Lung (tissue), 12 donors: ENCODE data around the gene TGFB2. TPM values are rescaled to one million over a fixed set of nuclear protein-coding genes. Genes with fewer than 3 reads are reported as not detected.

Experiments used
- ATAC-seq: fragments of 200-7000 bp; cut with Tn5 transposase; one replicate; pipeline ENCODE4 v1.9.1; 2020; ENCODE audit warnings: moderate number of reproducible peaks; ENCODE audit not compliant: insufficient read depth, low FRiP score
- DNase-seq, 3 donors: peaks; one replicate each; pipeline ENCODE4 v3.0.0-alpha.2; 2013 to 2017
- H3K27ac ChIP-seq, 2 donors: one replicate each; pipeline ENCODE4 v1.5.1; 2013; ENCODE audit warnings: mild to moderate bottlenecking in 2 of 2, moderate library complexity in 2 of 2, control low read depth in 1 of 2, inconsistent platforms in 1 of 2, low read depth in 1 of 2, low read length in 1 of 2
- H3K27me3 ChIP-seq, 3 donors: one replicate each; pipeline ENCODE4 v1.5.1; 2013; ENCODE audit warnings: low read length in 2 of 3; ENCODE audit not compliant: control insufficient read depth in 3 of 3, insufficient read depth in 3 of 3
- H3K36me3 ChIP-seq, 4 donors: one replicate each; pipeline ENCODE4 v1.5.1; 2013; ENCODE audit warnings: low read length in 4 of 4, mild to moderate bottlenecking in 1 of 4, moderate library complexity in 1 of 4; ENCODE audit not compliant: control insufficient read depth in 4 of 4, insufficient read depth in 4 of 4
- H3K4me1 ChIP-seq, 5 donors: one replicate each; pipeline ENCODE4 v1.5.1; 2013; ENCODE audit warnings: low read length in 5 of 5, mild to moderate bottlenecking in 2 of 5, moderate library complexity in 1 of 5; ENCODE audit not compliant: control insufficient read depth in 5 of 5, insufficient read depth in 5 of 5
- H3K4me3 ChIP-seq: one replicate; pipeline ENCODE4 v1.5.1; 2013; ENCODE audit warnings: mild to moderate bottlenecking, control low read depth, moderate library complexity
- H3K9ac ChIP-seq, 2 donors: one replicate each; pipeline ENCODE4 v1.5.1; 2013; ENCODE audit warnings: low read length in 2 of 2, control low read depth in 1 of 2; ENCODE audit not compliant: insufficient read depth in 1 of 2
- H3K9me3 ChIP-seq, 4 donors: one replicate each; pipeline ENCODE4 v1.5.1; 2013; ENCODE audit warnings: low read length in 3 of 4, mild to moderate bottlenecking in 1 of 4, moderate library complexity in 1 of 4; ENCODE audit not compliant: control insufficient read depth in 4 of 4, insufficient read depth in 3 of 4
- WGBS, 2 donors: extraction: QIAGEN DNeasy Blood & Tissue Kit; methylation state at CpG; one replicate each; pipeline ENCODE4 v1.1.7; 2013; 5-methylcytosine and 5-hydroxymethylcytosine counted together
- polyA plus RNA-seq, 2 donors: library from polyadenylated mRNA; stranded (reverse); fragments of 200-250 nt; gene quantifications; one replicate each; pipeline ENCODE4 v1.2.1, GENCODE V29; 2013
- total RNA-seq, 2 donors: library from RNA; depleted of rRNA in 1 of 2; stranded (reverse); fragments of >200 nt in 1 of 2; gene quantifications; one replicate each; pipeline ENCODE4 v1.2.1, GENCODE V29; 2014 to 2021
- TF ChIP-seq, protein P1 (sequence below): IDR thresholded peaks from 2 replicates; pipeline ENCODE4 v1.5.1; 2012; ENCODE audit warnings: mild to moderate bottlenecking; ENCODE audit errors: control extremely low read depth, extremely low read depth
- donor health status: control.
- donor health status: control.
- donor health status: Bipolar disorder and iron deficiency.
- donor health status: healthy.
- donor health status: DM: yes; HTN: yes; CAD: no.

The TGFB2 gene
- total and polyA plus RNA-seq, 4 donors: 1.9 to 53.7 (median 3.8) TPM

GRCh38 chr1:218371927-218372672, 27.0 kb downstream of the TGFB2 start:
- DNase-seq (peak; percentile 71 to 96 (median 92)), ATAC-seq (no peak)
- H3K9ac ChIP-seq: peak overlapping the region in 1 of 2 donors; percentile 8
- H3K27ac ChIP-seq: no peak overlapping the region
- H3K4me1 ChIP-seq: peaks cover 6 to 58% (median 45%) of the 10 kb centered on the region in 5 donors
- WGBS, 2 donors: 65 to 74% methylated on average over 8 of the region's 8 CpGs
- peaks cover 0 to 5% (median 0%) of the 10 kb centered on the region in 4 donors for H3K36me3 ChIP-seq
- TF ChIP-seq, protein P1, sequence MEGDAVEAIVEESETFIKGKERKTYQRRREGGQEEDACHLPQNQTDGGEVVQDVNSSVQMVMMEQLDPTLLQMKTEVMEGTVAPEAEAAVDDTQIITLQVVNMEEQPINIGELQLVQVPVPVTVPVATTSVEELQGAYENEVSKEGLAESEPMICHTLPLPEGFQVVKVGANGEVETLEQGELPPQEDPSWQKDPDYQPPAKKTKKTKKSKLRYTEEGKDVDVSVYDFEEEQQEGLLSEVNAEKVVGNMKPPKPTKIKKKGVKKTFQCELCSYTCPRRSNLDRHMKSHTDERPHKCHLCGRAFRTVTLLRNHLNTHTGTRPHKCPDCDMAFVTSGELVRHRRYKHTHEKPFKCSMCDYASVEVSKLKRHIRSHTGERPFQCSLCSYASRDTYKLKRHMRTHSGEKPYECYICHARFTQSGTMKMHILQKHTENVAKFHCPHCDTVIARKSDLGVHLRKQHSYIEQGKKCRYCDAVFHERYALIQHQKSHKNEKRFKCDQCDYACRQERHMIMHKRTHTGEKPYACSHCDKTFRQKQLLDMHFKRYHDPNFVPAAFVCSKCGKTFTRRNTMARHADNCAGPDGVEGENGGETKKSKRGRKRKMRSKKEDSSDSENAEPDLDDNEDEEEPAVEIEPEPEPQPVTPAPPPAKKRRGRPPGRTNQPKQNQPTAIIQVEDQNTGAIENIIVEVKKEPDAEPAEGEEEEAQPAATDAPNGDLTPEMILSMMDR: no peak
- no peaks in the 10 kb centered on the region for H3K9me3 ChIP-seq
- H3K27me3 ChIP-seq: no peaks in the 10 kb centered on the region
- H3K4me3 ChIP-seq: no peak overlapping the region

DNA sequence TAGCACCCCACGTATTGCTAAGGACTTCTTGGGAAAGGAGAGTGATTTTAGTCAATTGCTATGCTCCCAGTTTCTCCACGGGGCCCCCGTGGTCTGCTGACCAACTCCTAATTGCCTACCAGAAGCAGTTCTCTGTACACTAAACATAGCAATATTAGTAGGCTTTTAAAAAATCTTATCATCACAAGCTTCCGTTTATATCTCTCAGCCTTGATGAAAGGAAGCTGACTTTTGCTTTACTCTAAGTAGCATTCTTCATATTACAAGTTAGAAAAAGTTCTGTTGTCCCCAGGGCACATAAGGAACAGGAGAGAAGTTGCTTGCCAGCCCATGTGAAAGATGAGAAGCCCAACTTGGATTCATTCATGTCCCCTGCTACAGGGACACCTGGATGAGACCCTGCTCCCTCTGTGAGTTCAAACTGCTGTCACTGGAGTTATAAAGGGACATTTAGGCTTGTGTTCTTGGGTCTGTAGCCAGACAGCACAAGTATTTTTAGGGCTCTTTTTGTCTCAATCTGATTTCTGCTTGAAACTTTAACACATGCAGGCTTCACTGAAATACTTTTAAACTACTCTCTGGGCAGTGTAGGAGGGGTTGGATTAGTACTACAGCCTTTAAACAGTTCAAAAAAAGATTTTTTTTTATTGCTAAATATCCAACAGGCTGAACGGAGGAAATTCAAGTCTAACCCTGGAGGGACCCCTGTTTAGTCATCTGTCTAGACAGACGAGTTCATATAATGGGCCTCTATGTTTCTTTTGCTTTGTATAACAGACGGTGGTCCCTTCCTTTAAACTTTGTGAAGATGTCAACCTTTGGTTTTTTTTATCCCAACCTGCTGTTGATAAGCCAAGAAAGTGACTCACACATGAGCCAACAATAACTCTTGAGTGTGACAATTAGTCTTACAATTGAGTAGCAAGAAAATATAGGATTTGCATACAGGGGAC, 29.5 kb downstream of the TGFB2 start:
- H3K4me3 ChIP-seq: no peak overlapping the region
- H3K27ac ChIP-seq: peak overlapping the region in 1 of 2 donors; percentile 28
- peaks cover 6 to 51% (median 37%) of the 10 kb centered on the region in 5 donors for H3K4me1 ChIP-seq
- H3K36me3 ChIP-seq: no peaks in the 10 kb centered on the region
- 47 to 56% methylated on average over 7 of the region's 7 CpGs for WGBS, 2 donors
- ATAC-seq (no peak), DNase-seq (peak in 2 of 3 donors; percentile 63 to 68)
- TF ChIP-seq, protein P1: no peak
- no peaks in the 10 kb centered on the region for H3K27me3 ChIP-seq
- peak overlapping the region in 1 of 2 donors; percentile 1 for H3K9ac ChIP-seq
- H3K9me3 ChIP-seq: no peaks in the 10 kb centered on the region

DNA sequence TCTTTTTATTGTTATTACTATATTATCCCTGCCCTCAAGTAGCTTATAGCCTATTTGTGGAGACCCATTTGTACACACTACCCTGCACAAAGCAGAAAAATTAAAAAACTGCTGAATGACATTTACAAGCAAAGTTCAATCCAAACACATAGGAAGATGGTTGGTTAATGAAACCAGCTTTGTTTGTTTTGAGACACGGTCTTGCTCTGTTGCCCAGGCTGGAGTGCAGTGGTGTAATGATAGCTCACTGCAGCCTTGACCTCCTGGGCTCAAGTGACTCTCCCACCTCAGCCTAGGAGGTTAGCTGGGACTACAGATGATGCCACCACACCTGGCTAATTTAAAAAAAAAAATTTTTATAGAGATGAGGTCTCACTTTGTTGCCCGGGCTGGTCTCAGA, 31.6 kb downstream of the TGFB2 start:
- TF ChIP-seq, protein P1: no peak
- Histone ChIP-seq H3K27me3 (no peaks in the 10 kb centered on the region), H3K9me3 (no peaks in the 10 kb centered on the region), H3K9ac (no peak overlapping the region), H3K4me3 (no peak overlapping the region), H3K27ac (no peak overlapping the region), H3K36me3 (no peaks in the 10 kb centered on the region), H3K4me1 (peaks cover 6 to 56% (median 33%) of the 10 kb centered on the region in 5 donors)
- 71 to 77% methylated on average over 2 of the region's 2 CpGs for WGBS, 2 donors
- no peak for ATAC-seq
- no peak for DNase-seq
